ENCODE results near the gene UNC119B.

The UNC119B gene

GRCh38 chr12:120687578-120688289 is 22.5 kb upstream of the UNC119B start:
- no peak for DNase-seq (ENCODE audit: low read depth in 2 of 2)

- no peak for DNase-seq (ENCODE audit: low read depth in 2 of 2)
Measured at GRCh38 chr12:120688527-120689071, 21.7 kb upstream of the UNC119B start.

- DNase-seq (ENCODE audit: low read depth in 2 of 2) = no peak
Measured at GRCh38 chr12:120689397-120690082, 20.7 kb upstream of the UNC119B start.

GRCh38 chr12:120690083-120690450 is 20.2 kb upstream of the UNC119B start:
- no peak for DNase-seq (ENCODE audit: low read depth in 2 of 2)

- DNase-seq (ENCODE audit: low read depth in 2 of 2) = no peak
Measured at GRCh38 chr12:120690978-120691377, 19.3 kb upstream of the UNC119B start.

- no peak for DNase-seq (ENCODE audit: low read depth in 2 of 2)
Measured at GRCh38 chr12:120692524-120693033, 17.7 kb upstream of the UNC119B start.

GRCh38 chr12:120693848-120694247 is 16.4 kb upstream of the UNC119B start:
- no peak for DNase-seq (ENCODE audit: low read depth in 2 of 2)

GRCh38 chr12:120696626-120697025 is 13.6 kb upstream of the UNC119B start:
- DNase-seq (ENCODE audit: low read depth in 2 of 2) = no peak

- DNase-seq (ENCODE audit: low read depth in 2 of 2) = no peak
Measured at GRCh38 chr12:120697344-120697743, 12.9 kb upstream of the UNC119B start.

GRCh38 chr12:120698665-120699064 is 11.6 kb upstream of the UNC119B start:
- DNase-seq (ENCODE audit: low read depth in 2 of 2) = no peak

GRCh38 chr12:120699553-120699952 is 10.7 kb upstream of the UNC119B start:
- no peak for DNase-seq (ENCODE audit: low read depth in 2 of 2)

GRCh38 chr12:120700886-120701285 is 9.4 kb upstream of the UNC119B start:
- no peak for DNase-seq (ENCODE audit: low read depth in 2 of 2)

GRCh38 chr12:120702637-120703036 is 7.6 kb upstream of the UNC119B start:
- DNase-seq (ENCODE audit: low read depth in 2 of 2) = no peak

- no peak for DNase-seq (ENCODE audit: low read depth in 2 of 2)
Measured at GRCh38 chr12:120703311-120703942, 6.8 kb upstream of the UNC119B start.

- DNase-seq (ENCODE audit: low read depth in 2 of 2) = no peak
Measured at GRCh38 chr12:120705618-120706017, 4.6 kb upstream of the UNC119B start.

- DNase-seq (ENCODE audit: low read depth in 2 of 2) = no peak
Measured at GRCh38 chr12:120706029-120706428, 4.2 kb upstream of the UNC119B start.

- DNase-seq (ENCODE audit: low read depth in 2 of 2) = no peak
Measured at GRCh38 chr12:120708651-120709050, 1.6 kb upstream of the UNC119B start.

- no peak for DNase-seq (ENCODE audit: low read depth in 2 of 2)
Measured at GRCh38 chr12:120710805-120711296, 593 bp downstream of the UNC119B start.

- no peak for DNase-seq (ENCODE audit: low read depth in 2 of 2)
Measured at GRCh38 chr12:120711411-120711810, 1.2 kb downstream of the UNC119B start.

GRCh38 chr12:120712610-120713009 is 2.4 kb downstream of the UNC119B start:
- DNase-seq (ENCODE audit: low read depth in 2 of 2) = no peak

GRCh38 chr12:120713861-120714482 is 3.7 kb downstream of the UNC119B start:
- peak; percentile 57 to 63 for DNase-seq (ENCODE audit: low read depth in 2 of 2)

GRCh38 chr12:120718055-120718454 is 7.8 kb downstream of the UNC119B start:
- DNase-seq (ENCODE audit: low read depth in 2 of 2) = no peak
